Activated CD4-positive, alpha-beta T cell treated with anti-CD3 and anti-CD28 coated beads, Interleukin-2, amount 50 U/mL, for 16 hours (primary cell): ENCODE measurements around the gene A1CF.
"Not testable (repeated sequence)": the region's sequence is repeated elsewhere in the genome, so short reads cannot be mapped to it uniquely, and the experiment has no call there.

ENCODE experiments used
- DNase-seq: peaks from one replicate; pipeline ENCODE4 v3.0.0-alpha.2; 2020

Gene A1CF

DNA sequence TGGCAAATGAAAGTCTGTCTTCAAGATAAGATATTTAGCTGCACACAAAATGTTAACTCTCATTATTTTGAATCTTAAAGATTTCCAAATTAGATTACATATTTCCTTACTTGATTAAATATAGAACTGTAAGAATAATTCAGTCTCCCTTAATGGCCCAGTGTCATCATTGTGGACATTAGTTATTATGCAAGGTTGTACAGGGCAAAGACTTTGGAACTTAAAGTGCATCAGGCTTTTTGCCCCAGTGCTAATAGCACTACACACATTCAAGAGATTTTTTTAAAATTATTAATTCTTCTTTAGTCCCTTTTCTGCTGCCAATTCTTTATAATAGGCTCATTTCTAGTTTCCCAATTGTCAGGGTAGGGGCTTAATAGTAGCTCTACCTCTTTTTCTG, 103.4 kb downstream of the A1CF start:
- not testable (repeated sequence) for DNase-seq

DNA sequence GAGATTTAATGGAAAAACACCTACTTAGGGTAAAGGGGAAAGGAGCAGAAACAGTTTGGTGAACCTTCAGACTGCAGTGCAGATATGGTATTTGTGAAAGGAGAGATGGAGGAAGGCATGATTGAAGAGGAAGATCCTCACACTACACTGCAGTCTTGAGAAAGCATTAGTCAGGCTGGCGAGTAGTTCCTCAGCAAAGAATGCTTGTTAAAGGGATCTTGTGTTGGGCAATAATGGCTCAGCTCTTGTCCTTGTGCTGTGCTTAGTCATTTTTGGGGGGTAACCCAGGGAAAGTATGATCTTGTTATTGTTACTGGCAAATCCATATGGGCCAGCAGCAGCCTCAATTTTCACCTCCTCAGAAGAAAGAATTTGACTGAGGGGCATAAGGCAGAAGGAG, 105.4 kb downstream of the A1CF start:
- DNase-seq = not testable (repeated sequence)

DNA sequence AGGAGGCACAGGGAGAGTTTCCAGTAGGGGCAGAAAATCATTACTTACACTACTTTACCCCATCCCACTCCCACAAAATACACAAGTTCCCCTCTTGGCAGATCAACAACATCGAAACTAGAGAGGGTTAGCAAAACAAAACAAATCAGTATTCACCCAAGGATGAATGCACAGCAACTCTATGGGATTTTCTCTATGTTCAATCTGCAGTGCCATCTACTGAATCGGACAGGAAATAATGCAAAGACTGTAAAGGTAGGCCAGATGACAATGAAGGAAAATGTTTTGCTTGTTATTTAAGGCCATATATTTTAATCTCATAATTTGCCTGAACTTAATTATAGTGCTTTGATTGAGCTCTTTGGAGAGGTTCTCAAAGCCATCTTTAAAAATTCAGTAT, 110.6 kb downstream of the A1CF start:
- DNase-seq = not testable (repeated sequence)

DNA sequence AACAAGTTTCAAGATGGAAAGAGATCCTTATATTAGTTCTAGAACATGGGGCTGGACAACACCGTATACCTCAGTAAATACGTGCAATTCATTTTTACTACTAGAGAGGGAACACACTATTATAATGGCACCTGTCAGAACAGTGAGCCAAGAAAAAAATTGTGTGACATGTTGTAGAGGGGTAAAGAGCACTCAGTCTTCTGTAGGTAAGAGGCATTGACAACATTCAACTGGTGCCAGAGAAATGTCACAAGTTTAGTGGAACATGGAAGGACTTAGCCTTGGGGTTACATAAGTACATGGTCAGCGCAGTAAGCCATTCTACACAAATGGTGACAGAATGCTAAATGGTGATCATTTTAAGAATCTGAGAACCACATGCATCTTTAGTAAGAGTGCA, 113.4 kb downstream of the A1CF start:
- not testable (repeated sequence) for DNase-seq

DNA sequence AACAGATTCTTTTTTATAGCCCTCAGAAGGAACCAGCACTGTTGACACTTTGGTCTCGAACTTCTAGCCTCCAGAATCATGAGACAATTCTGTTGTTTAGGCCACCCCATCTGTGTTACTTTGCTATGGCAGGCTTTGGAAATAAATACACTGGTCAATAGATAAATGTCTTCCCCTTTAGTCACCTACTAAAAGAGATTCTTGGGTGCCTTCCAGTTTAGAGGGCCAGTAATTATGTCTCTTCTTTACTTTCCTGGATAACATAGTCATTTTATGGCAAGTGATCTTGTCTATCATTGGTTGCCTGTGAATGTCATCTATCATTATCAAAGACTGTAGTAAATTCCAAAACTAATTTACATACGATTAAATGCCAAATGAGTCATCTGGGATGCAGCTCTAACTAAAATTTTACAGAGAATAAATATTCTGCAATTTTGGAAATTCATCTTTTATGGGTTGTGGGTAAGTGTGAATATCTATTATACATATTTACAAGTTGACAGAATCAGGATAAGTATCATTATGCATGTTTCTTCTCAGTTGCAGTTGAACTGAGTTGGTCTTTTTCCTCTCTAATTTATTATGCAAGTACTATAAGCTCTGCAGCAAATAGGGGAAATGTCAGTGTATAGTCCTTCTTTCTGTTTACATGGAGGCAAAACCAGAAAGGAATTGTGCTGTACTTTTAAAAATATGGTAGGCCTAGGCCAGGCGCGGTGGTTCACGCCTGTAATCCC, 118.5 kb downstream of the A1CF start:
- DNase-seq = not testable (repeated sequence)
